ENCODE measurements around the gene PCNP. TPM values are rescaled to one million over a fixed set of nuclear protein-coding genes. Genes with fewer than 3 reads are reported as not detected.

PCNP gene
- total and polyA plus RNA-seq, 2 experiments from 2014 or later: 134 to 185 TPM

DNA sequence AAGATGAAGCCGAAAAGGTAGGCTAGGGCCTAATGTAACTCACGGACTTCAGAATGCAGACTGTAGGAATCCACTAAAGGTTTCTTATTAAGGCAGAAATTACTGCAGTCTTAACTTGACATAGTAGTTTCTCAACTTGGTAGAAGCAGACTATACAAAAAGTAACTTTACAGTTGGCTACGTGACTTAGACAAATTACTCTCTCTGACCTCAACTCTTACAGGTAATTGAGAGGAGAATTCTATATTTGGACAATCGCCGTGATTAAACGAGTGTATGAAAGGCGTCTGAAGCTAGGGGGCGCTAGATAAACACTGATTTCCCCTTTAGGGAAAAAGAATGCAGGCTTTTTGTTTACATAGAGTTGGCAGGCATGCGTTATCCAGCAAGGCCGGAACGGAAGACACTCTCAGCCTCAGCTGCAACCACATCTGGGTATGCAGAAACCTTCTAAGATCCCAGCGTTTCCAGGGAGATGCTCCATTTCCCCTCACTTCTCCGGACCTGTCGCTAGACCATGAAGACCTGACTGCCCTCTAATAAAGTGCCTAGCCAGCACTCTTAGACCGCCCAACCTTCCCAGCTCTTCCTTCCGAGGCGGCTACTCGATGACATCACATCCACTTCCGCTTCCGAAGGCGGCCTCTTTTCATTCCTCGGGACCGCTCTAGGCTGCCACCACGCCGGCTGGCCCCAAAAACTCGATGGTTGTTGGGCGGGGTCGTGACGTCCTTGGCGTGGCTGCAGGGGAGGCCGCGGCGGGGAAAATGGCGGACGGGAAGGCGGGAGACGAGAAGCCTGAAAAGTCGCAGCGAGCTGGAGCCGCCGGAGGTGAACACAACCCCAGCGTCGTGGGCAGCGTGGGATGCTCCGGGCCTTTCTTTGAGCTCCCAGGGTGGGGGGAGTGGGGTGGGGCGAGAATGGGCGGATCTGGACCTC, at the start of gene PCNP (continued):
- no peak for TF ChIP-seq NANOG (IDR thresholded peaks at IDR 0.05; ENCODE audit: borderline replicate concordance)

DNA sequence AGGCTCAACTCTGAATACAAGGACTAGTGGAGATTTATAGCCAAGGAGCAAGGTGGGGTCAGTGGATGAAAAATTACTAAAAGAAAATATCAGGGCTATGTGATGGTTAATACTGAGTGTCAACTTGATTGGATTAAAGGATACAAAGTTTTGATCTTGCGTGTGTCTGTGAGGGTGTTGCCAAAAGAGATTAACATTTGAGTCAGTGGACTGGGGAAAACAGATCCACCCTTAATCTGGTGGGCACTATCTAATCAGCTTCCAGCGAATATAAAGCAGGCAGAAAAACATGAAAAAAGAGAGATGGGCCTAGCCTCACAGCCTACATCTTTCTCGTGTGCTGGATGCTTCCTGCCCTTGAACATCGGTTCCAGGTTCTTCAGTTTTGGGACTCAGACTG, 46.5 kb upstream of the PCNP start:
- no peak for DNase-seq (ENCODE audit: low spot score)
- ATAC-seq: no peak
- H3K36me3 Mint-ChIP-seq (ENCODE audit: low read depth): peaks cover 38% of the 10 kb centered on the region
- H4K20me1 ChIP-seq (replicated peaks; ENCODE audit: insufficient read depth): no peaks in the 10 kb centered on the region
- TF ChIP-seq JUNB (IDR thresholded peaks at IDR 0.05; ENCODE audit: unreplicated experiment) (no peak), ETS1 (IDR thresholded peaks at IDR 0.05) (no peak), EZH2 (IDR thresholded peaks at IDR 0.05; ENCODE audit: low read depth, unreplicated experiment) (no peak), ZNF331 (CRISPR knock-in tag; IDR thresholded peaks at IDR 0.05; ENCODE audit: low read depth) (no peak), NANOG (IDR thresholded peaks at IDR 0.05; ENCODE audit: borderline replicate concordance) (no peak), CREB1 (CRISPR knock-in tag; IDR thresholded peaks at IDR 0.05; ENCODE audit: low read depth) (no peak), ZNF114 (CRISPR knock-in tag; IDR thresholded peaks at IDR 0.05) (no peak), EZH2phosphoT487 (IDR thresholded peaks at IDR 0.05; ENCODE audit: unreplicated experiment) (no peak), POLR2AphosphoS5 (IDR thresholded peaks at IDR 0.05; ENCODE audit: low read depth) (no peak), STAT1 (IDR thresholded peaks at IDR 0.05; ENCODE audit: unreplicated experiment) (no peak)
- TF ChIP-seq, protein P1, sequence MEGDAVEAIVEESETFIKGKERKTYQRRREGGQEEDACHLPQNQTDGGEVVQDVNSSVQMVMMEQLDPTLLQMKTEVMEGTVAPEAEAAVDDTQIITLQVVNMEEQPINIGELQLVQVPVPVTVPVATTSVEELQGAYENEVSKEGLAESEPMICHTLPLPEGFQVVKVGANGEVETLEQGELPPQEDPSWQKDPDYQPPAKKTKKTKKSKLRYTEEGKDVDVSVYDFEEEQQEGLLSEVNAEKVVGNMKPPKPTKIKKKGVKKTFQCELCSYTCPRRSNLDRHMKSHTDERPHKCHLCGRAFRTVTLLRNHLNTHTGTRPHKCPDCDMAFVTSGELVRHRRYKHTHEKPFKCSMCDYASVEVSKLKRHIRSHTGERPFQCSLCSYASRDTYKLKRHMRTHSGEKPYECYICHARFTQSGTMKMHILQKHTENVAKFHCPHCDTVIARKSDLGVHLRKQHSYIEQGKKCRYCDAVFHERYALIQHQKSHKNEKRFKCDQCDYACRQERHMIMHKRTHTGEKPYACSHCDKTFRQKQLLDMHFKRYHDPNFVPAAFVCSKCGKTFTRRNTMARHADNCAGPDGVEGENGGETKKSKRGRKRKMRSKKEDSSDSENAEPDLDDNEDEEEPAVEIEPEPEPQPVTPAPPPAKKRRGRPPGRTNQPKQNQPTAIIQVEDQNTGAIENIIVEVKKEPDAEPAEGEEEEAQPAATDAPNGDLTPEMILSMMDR (conservative IDR thresholded peaks at IDR 0.05; ENCODE audit: low read depth in 2 of 2): no peak
- TF ChIP-seq, protein P2, sequence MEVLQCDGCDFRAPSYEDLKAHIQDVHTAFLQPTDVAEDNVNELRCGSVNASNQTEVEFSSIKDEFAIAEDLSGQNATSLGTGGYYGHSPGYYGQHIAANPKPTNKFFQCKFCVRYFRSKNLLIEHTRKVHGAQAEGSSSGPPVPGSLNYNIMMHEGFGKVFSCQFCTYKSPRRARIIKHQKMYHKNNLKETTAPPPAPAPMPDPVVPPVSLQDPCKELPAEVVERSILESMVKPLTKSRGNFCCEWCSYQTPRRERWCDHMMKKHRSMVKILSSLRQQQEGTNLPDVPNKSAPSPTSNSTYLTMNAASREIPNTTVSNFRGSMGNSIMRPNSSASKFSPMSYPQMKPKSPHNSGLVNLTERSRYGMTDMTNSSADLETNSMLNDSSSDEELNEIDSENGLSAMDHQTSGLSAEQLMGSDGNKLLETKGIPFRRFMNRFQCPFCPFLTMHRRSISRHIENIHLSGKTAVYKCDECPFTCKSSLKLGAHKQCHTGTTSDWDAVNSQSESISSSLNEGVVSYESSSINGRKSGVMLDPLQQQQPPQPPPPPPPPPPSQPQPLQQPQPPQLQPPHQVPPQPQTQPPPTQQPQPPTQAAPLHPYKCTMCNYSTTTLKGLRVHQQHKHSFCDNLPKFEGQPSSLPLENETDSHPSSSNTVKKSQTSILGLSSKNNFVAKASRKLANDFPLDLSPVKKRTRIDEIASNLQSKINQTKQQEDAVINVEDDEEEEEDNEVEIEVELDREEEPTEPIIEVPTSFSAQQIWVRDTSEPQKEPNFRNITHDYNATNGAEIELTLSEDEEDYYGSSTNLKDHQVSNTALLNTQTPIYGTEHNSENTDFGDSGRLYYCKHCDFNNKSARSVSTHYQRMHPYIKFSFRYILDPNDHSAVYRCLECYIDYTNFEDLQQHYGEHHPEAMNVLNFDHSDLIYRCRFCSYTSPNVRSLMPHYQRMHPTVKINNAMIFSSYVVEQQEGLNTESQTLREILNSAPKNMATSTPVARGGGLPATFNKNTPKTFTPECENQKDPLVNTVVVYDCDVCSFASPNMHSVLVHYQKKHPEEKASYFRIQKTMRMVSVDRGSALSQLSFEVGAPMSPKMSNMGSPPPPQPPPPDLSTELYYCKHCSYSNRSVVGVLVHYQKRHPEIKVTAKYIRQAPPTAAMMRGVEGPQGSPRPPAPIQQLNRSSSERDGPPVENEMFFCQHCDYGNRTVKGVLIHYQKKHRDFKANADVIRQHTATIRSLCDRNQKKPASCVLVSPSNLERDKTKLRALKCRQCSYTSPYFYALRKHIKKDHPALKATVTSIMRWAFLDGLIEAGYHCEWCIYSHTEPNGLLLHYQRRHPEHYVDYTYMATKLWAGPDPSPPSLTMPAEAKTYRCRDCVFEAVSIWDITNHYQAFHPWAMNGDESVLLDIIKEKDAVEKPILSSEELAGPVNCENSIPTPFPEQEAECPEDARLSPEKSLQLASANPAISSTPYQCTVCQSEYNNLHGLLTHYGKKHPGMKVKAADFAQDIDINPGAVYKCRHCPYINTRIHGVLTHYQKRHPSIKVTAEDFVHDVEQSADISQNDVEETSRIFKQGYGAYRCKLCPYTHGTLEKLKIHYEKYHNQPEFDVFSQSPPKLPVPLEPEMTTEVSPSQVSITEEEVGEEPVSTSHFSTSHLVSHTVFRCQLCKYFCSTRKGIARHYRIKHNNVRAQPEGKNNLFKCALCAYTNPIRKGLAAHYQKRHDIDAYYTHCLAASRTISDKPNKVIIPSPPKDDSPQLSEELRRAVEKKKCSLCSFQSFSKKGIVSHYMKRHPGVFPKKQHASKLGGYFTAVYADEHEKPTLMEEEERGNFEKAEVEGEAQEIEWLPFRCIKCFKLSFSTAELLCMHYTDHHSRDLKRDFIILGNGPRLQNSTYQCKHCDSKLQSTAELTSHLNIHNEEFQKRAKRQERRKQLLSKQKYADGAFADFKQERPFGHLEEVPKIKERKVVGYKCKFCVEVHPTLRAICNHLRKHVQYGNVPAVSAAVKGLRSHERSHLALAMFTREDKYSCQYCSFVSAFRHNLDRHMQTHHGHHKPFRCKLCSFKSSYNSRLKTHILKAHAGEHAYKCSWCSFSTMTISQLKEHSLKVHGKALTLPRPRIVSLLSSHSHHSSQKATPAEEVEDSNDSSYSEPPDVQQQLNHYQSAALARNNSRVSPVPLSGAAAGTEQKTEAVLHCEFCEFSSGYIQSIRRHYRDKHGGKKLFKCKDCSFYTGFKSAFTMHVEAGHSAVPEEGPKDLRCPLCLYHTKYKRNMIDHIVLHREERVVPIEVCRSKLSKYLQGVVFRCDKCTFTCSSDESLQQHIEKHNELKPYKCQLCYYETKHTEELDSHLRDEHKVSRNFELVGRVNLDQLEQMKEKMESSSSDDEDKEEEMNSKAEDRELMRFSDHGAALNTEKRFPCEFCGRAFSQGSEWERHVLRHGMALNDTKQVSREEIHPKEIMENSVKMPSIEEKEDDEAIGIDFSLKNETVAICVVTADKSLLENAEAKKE (CRISPR knock-in tag; IDR thresholded peaks at IDR 0.05): no peak
- H3K4me3 Mint-ChIP-seq: no peak overlapping the region
- H3K4me1 ChIP-seq (ENCODE audit: insufficient read depth): peaks cover 17% of the 10 kb centered on the region
- no peak overlapping the region for H3K4me3 ChIP-seq
- no peak overlapping the region for H2AFZ ChIP-seq
- no peaks in the 10 kb centered on the region for H3F3A ChIP-seq (replicated peaks; ENCODE audit: low read depth)
- peaks cover 58% of the 10 kb centered on the region for H3K9me3 Mint-ChIP-seq
- H3K4me2 ChIP-seq: no peak overlapping the region
- H3K27ac ChIP-seq (ENCODE audit: low read depth): no peak overlapping the region
- H3K36me3 ChIP-seq (ENCODE audit: insufficient read depth): no peaks in the 10 kb centered on the region
- no peaks in the 10 kb centered on the region for H3K27me3 ChIP-seq (ENCODE audit: insufficient read depth)
- no peaks in the 10 kb centered on the region for H3K79me2 ChIP-seq (replicated peaks; ENCODE audit: insufficient read depth)
- peaks cover 3% of the 10 kb centered on the region for H3K27me3 Mint-ChIP-seq (ENCODE audit: insufficient read depth, low read depth, poor library complexity)
- H3K9me2 ChIP-seq (ENCODE audit: insufficient read depth): peaks cover 2% of the 10 kb centered on the region; the same call in 1 of the 2 replicates
- H3K4me1 Mint-ChIP-seq: peaks cover 16% of the 10 kb centered on the region; the same call in 2 of the 3 replicates
- no peak overlapping the region for H3K27ac Mint-ChIP-seq
